OCI-LY3 (cell line): ENCODE data around the gene RNF40.
A peak's percentile ranks its signal among the peaks of the same experiment; 100 is the strongest.

Experiments used
- H2AFZ ChIP-seq: fragments of 200-600, 300-600 bp; shearing (Covaris generic); 2 replicates; pipeline ENCODE4 v1.6.0; 2014; ENCODE audit warnings: antibody characterized with exemption, low read depth, low read length
- H3K27ac ChIP-seq: fragments of 200-600, 300-600 bp; sonication (generic); 2 replicates; pipeline ENCODE4 v1.5.1; 2014; ENCODE audit warnings: mild to moderate bottlenecking, low read length, moderate library complexity, mixed read lengths
- H3K27me3 ChIP-seq: fragments of 200-600, 300-600 bp; sonication (generic); 2 replicates; pipeline ENCODE4 v1.6.1; 2014; ENCODE audit warnings: low read depth, low read length, mixed read lengths
- H3K36me3 ChIP-seq: fragments of 200-600, 300-600 bp; sonication (generic); replicated peaks from 2 replicates; pipeline ENCODE3; 2014; ENCODE audit warnings: low read depth, low read length, mixed read lengths
- H3K4me1 ChIP-seq: fragments of 300-600, 200-600 bp; sonication (generic); 2 replicates; pipeline ENCODE4 v1.6.1; 2014; ENCODE audit warnings: low read length, mixed read lengths
- H3K4me2 ChIP-seq: fragments of 200-600, 300-600 bp; sonication (generic); 2 replicates; pipeline ENCODE4 v1.6.1; 2014; ENCODE audit warnings: low read length, mixed read lengths
- H3K4me3 ChIP-seq: fragments of 300-600, 200-600 bp; sonication (generic); 2 replicates; pipeline ENCODE4 v1.5.1; 2014; ENCODE audit warnings: antibody characterized with exemption, mild to moderate bottlenecking, low read length, moderate library complexity
- H3K79me2 ChIP-seq: fragments of 300-600, 200-600 bp; shearing (Covaris generic); 2 replicates; pipeline ENCODE4 v1.6.1; 2014; ENCODE audit warnings: mild to moderate bottlenecking, low read length, mixed read lengths
- H3K9ac ChIP-seq: fragments of 300-600, 200-600 bp; shearing (Covaris generic); 2 replicates; pipeline ENCODE4 v1.6.0; 2014; ENCODE audit warnings: mild to moderate bottlenecking, low read length, moderate library complexity
- H3K9me3 ChIP-seq: fragments of 200-600, 300-600 bp; shearing (Covaris generic); 2 replicates; pipeline ENCODE4 v1.6.1; 2014; ENCODE audit warnings: low read length, mixed read lengths; ENCODE audit not compliant: insufficient read depth
- H4K20me1 ChIP-seq: fragments of 200-600, 300-600 bp; sonication (generic); 2 replicates; pipeline ENCODE4 v1.6.1; 2016; ENCODE audit warnings: low read length, mixed read lengths; ENCODE audit not compliant: insufficient read depth
- CTCF ChIP-seq: fragments of 200-600, 300-600 bp; sonication (generic); IDR thresholded peaks from 2 replicates; pipeline ENCODE4 v1.5.1; 2014; ENCODE audit warnings: antibody characterized with exemption, low read length, low read depth
- EZH2phosphoT487 ChIP-seq: fragments of 200-600 bp; shearing (Covaris generic); IDR thresholded peaks from 2 replicates; pipeline ENCODE4 v1.6.1; 2018; ENCODE audit warnings: antibody characterized with exemption, mixed run types, low read depth

RNF40 gene

GRCh38 chr16:30723725-30724355 is 38.3 kb upstream of the RNF40 start:
- H3K36me3 ChIP-seq: peaks cover 75% of the 10 kb centered on the region
- no peak overlapping the region for H3K4me2 ChIP-seq
- no peak overlapping the region for H3K27ac ChIP-seq

GRCh38 chr16:30724641-30725417 is 37.3 kb upstream of the RNF40 start:
- Histone ChIP-seq H2AFZ (no peak overlapping the region), H3K9me3 (no peaks in the 10 kb centered on the region), H3K4me3 (no peak overlapping the region), H3K4me2 (no peak overlapping the region), H3K4me1 (peaks cover 7% of the 10 kb centered on the region), H3K27me3 (no peaks in the 10 kb centered on the region), H3K27ac (0 out of 2 replicates have a peak overlapping the region, but pooled peaks have one; percentile 4), H3K36me3 (peaks cover 79% of the 10 kb centered on the region), H3K79me2 (peaks cover 40% of the 10 kb centered on the region), H4K20me1 (no peaks in the 10 kb centered on the region; the same call in 1 of the 2 replicates), H3K9ac (no peak overlapping the region)
- TF ChIP-seq CTCF (no peak), EZH2phosphoT487 (no peak)

More at GRCh38 chr16:30723725-30724355, 38.3 kb upstream of the RNF40 start:
- no peak for TF ChIP-seq EZH2phosphoT487
- TF ChIP-seq CTCF: no peak
- no peak overlapping the region for H3K4me3 ChIP-seq
- H2AFZ ChIP-seq: no peak overlapping the region
- H3K9me3 ChIP-seq: no peaks in the 10 kb centered on the region
- H4K20me1 ChIP-seq: no peaks in the 10 kb centered on the region; the same call in 1 of the 2 replicates
- no peaks in the 10 kb centered on the region for H3K27me3 ChIP-seq
- H3K79me2 ChIP-seq: peaks cover 42% of the 10 kb centered on the region
- H3K9ac ChIP-seq: no peak overlapping the region
- peaks cover 7% of the 10 kb centered on the region for H3K4me1 ChIP-seq

GRCh38 chr16:30725418-30725792 is 36.7 kb upstream of the RNF40 start:
- no peak overlapping the region for H3K4me3 ChIP-seq
- no peaks in the 10 kb centered on the region for H3K27me3 ChIP-seq
- no peaks in the 10 kb centered on the region for H3K9me3 ChIP-seq
- peaks cover 77% of the 10 kb centered on the region for H3K36me3 ChIP-seq
- TF ChIP-seq CTCF (no peak), EZH2phosphoT487 (no peak)
- H3K4me2 ChIP-seq: no peak overlapping the region
- peaks cover 7% of the 10 kb centered on the region for H3K4me1 ChIP-seq
- no peak overlapping the region for H2AFZ ChIP-seq
- H3K27ac ChIP-seq: 0 out of 2 replicates have a peak overlapping the region, but pooled peaks have one; percentile 4
- no peak overlapping the region for H3K9ac ChIP-seq
- H3K79me2 ChIP-seq: peaks cover 36% of the 10 kb centered on the region
- no peaks in the 10 kb centered on the region for H4K20me1 ChIP-seq

- H4K20me1 ChIP-seq: no peaks in the 10 kb centered on the region
- no peak overlapping the region for H2AFZ ChIP-seq
- H3K27me3 ChIP-seq: no peaks in the 10 kb centered on the region
- TF ChIP-seq EZH2phosphoT487 (no peak), CTCF (no peak)
- peaks cover 12% of the 10 kb centered on the region for H3K4me1 ChIP-seq
- no peaks in the 10 kb centered on the region for H3K9me3 ChIP-seq
- H3K79me2 ChIP-seq: peaks cover 30% of the 10 kb centered on the region
- no peak overlapping the region for H3K27ac ChIP-seq
- no peak overlapping the region for H3K9ac ChIP-seq
- peaks cover 64% of the 10 kb centered on the region for H3K36me3 ChIP-seq
- no peak overlapping the region for H3K4me3 ChIP-seq
- H3K4me2 ChIP-seq: no peak overlapping the region
These were observed 33.8 kb upstream of the RNF40 start for GRCh38 chr16:30728321-30728720.
